Activated naive CD4-positive, alpha-beta T cell treated with anti-CD3 and anti-CD28 coated beads for 36 hours (primary cell): ENCODE data around the gene CEBPG. TPM values are rescaled to one million over a fixed set of nuclear protein-coding genes. Genes with fewer than 3 reads are reported as not detected.

Experiments used
- CTCF ChIA-PET: fragments of 350-600 bp; sonication (Branson Sonifier 250); formaldehyde crosslinking; loops from one replicate; lab custom pipeline; 2021; ENCODE audit warnings: antibody characterized with exemption; lab: Charles Lee
- DNase-seq: peaks from one replicate; pipeline ENCODE4 v3.0.0-alpha.2; 2020
- H3K27ac Mint-ChIP-seq: one replicate; pipeline ENCODE4 v1.8.0; 2021; ENCODE audit warnings: mild to moderate bottlenecking, mixed read lengths
- H3K27me3 Mint-ChIP-seq: one replicate; pipeline ENCODE4 v1.8.0; 2021; ENCODE audit warnings: low read depth, mixed read lengths
- H3K36me3 Mint-ChIP-seq: one replicate; pipeline ENCODE4 v1.8.0; 2021; ENCODE audit warnings: low read depth, mixed read lengths
- H3K4me1 Mint-ChIP-seq: one replicate; pipeline ENCODE4 v1.8.0; 2021; ENCODE audit warnings: low read depth, mixed read lengths
- H3K4me3 Mint-ChIP-seq: one replicate; pipeline ENCODE4 v1.8.0; 2021; ENCODE audit warnings: mild to moderate bottlenecking, moderate library complexity, mixed read lengths
- H3K9me3 Mint-ChIP-seq: one replicate; pipeline ENCODE4 v1.8.0; 2021; ENCODE audit warnings: mixed read lengths
- intact Hi-C: fragments of 100-400 bp; cut with micrococcal nuclease; formaldehyde crosslinking; loops from one replicate; pipeline ENCODE4 v1.15.1; 2023
- total RNA-seq, 2 experiments: library from RNA; stranded (reverse); gene quantifications; one replicate each; pipeline ENCODE4 v1.2.3, GENCODE V29; 2021

The CEBPG gene
- total RNA-seq, 2 experiments from 2014 or later, result 37.3 to 38.7 TPM

GRCh38 chr19:33387351-33388230 is 14.1 kb downstream of the CEBPG start:
- no peaks in the 10 kb centered on the region for H3K9me3 Mint-ChIP-seq
- H3K4me1 Mint-ChIP-seq, result peaks cover 2% of the 10 kb centered on the region
- intact Hi-C loops, result no loop called here
- no peaks in the 10 kb centered on the region for H3K27me3 Mint-ChIP-seq
- H3K27ac Mint-ChIP-seq, result no peak overlapping the region
- no peak for DNase-seq
- CTCF ChIA-PET, result no interaction called here
- peaks cover 6% of the 10 kb centered on the region for H3K36me3 Mint-ChIP-seq
- H3K4me3 Mint-ChIP-seq, result no peak overlapping the region

- no peak overlapping the region for H3K27ac Mint-ChIP-seq
- H3K27me3 Mint-ChIP-seq, result no peaks in the 10 kb centered on the region
- H3K4me3 Mint-ChIP-seq, result no peak overlapping the region
- CTCF ChIA-PET, result no interaction called here
- no peaks in the 10 kb centered on the region for H3K9me3 Mint-ChIP-seq
- intact Hi-C loops, result no loop called here
- DNase-seq, result no peak
- no peaks in the 10 kb centered on the region for H3K4me1 Mint-ChIP-seq
- H3K36me3 Mint-ChIP-seq, result peaks cover 3% of the 10 kb centered on the region
Measured at GRCh38 chr19:33388231-33388724, 14.8 kb downstream of the CEBPG start.

- Mint-ChIP-seq H3K27me3 (no peaks in the 10 kb centered on the region), H3K36me3 (peaks cover 3% of the 10 kb centered on the region), H3K27ac (no peak overlapping the region), H3K4me1 (no peaks in the 10 kb centered on the region), H3K9me3 (no peaks in the 10 kb centered on the region), H3K4me3 (no peak overlapping the region)
- no peak for DNase-seq
- intact Hi-C loops, result no loop called here
- CTCF ChIA-PET, result no interaction called here
Measured at GRCh38 chr19:33388725-33389420, 15.4 kb downstream of the CEBPG start.

GRCh38 chr19:33389421-33390100 is 16.1 kb downstream of the CEBPG start:
- no peak overlapping the region for H3K4me3 Mint-ChIP-seq
- H3K27ac Mint-ChIP-seq, result no peak overlapping the region
- peaks cover 3% of the 10 kb centered on the region for H3K36me3 Mint-ChIP-seq
- H3K27me3 Mint-ChIP-seq, result no peaks in the 10 kb centered on the region
- intact Hi-C loops, result no loop called here
- CTCF ChIA-PET, result no interaction called here
- no peaks in the 10 kb centered on the region for H3K4me1 Mint-ChIP-seq
- no peaks in the 10 kb centered on the region for H3K9me3 Mint-ChIP-seq
- no peak for DNase-seq

GRCh38 chr19:33390101-33390907 is 16.8 kb downstream of the CEBPG start:
- intact Hi-C loops, result no loop called here
- no peak for DNase-seq
- Mint-ChIP-seq H3K36me3 (peaks cover 3% of the 10 kb centered on the region), H3K27ac (no peak overlapping the region), H3K27me3 (no peaks in the 10 kb centered on the region), H3K9me3 (no peaks in the 10 kb centered on the region), H3K4me1 (no peaks in the 10 kb centered on the region), H3K4me3 (no peak overlapping the region)
- CTCF ChIA-PET, result no interaction called here

- Mint-ChIP-seq H3K27me3 (no peaks in the 10 kb centered on the region), H3K27ac (no peak overlapping the region), H3K4me1 (no peaks in the 10 kb centered on the region), H3K9me3 (no peaks in the 10 kb centered on the region), H3K4me3 (no peak overlapping the region), H3K36me3 (peaks cover 3% of the 10 kb centered on the region)
- DNase-seq, result no peak
- CTCF ChIA-PET, result no interaction called here
- intact Hi-C loops, result no loop called here
Measured at GRCh38 chr19:33390908-33391630, 17.6 kb downstream of the CEBPG start.

- Mint-ChIP-seq H3K27ac (no peak overlapping the region), H3K9me3 (no peaks in the 10 kb centered on the region), H3K27me3 (no peaks in the 10 kb centered on the region), H3K4me3 (no peak overlapping the region), H3K4me1 (no peaks in the 10 kb centered on the region), H3K36me3 (peaks cover 3% of the 10 kb centered on the region)
- no peak for DNase-seq
- intact Hi-C loops, result no loop called here
- CTCF ChIA-PET, result no interaction called here
Measured at GRCh38 chr19:33391631-33392249, 18.2 kb downstream of the CEBPG start.

GRCh38 chr19:33392341-33393285 is 19.1 kb downstream of the CEBPG start:
- DNase-seq, result no peak
- H3K9me3 Mint-ChIP-seq, result no peaks in the 10 kb centered on the region
- H3K36me3 Mint-ChIP-seq, result no peaks in the 10 kb centered on the region
- CTCF ChIA-PET, result no interaction called here
- no peaks in the 10 kb centered on the region for H3K4me1 Mint-ChIP-seq
- H3K4me3 Mint-ChIP-seq, result no peak overlapping the region
- H3K27ac Mint-ChIP-seq, result no peak overlapping the region
- no peaks in the 10 kb centered on the region for H3K27me3 Mint-ChIP-seq
- intact Hi-C loops, result no loop called here

GRCh38 chr19:33393286-33394005 is 19.9 kb downstream of the CEBPG start:
- Mint-ChIP-seq H3K4me1 (no peaks in the 10 kb centered on the region), H3K27ac (no peak overlapping the region), H3K9me3 (no peaks in the 10 kb centered on the region), H3K27me3 (no peaks in the 10 kb centered on the region), H3K4me3 (no peak overlapping the region), H3K36me3 (no peaks in the 10 kb centered on the region)
- intact Hi-C loops, result no loop called here
- CTCF ChIA-PET, result no interaction called here
- no peak for DNase-seq
